Measurements from ENCODE around the gene LCK. TPM values are rescaled to one million over a fixed set of nuclear protein-coding genes. Genes with fewer than 3 reads are reported as not detected.

The LCK gene
- total and polyA plus RNA-seq, 9 of the 15 experiments (the other 6 are each of a cell fraction or from before 2014, with no cell fraction given): 0.04 to 0.47 (median 0.13) TPM; not detected in 6

GRCh38 chr1:32205401-32206370, 45.4 kb upstream of the LCK start, which contains the start of gene IQCC (continued):
- TF ChIP-seq HOMEZ (CRISPR knock-in tag; IDR thresholded peaks at IDR 0.05) (no peak), RBM34 (IDR thresholded peaks at IDR 0.05; ENCODE audit: borderline replicate concordance, insufficient read depth, low read length) (no peak), POLR2B (IDR thresholded peaks at IDR 0.05; ENCODE audit: low read depth, partially characterized antibody) (peak; percentile 92), HMBOX1 (IDR thresholded peaks at IDR 0.05) (no peak), NFIX (CRISPR knock-in tag; IDR thresholded peaks at IDR 0.05; ENCODE audit: low read depth) (no peak), CHCHD3 (CRISPR knock-in tag; IDR thresholded peaks at IDR 0.05) (0 out of 2 replicates have a peak, but pooled peaks have one; percentile 68), ZBTB26 (CRISPR knock-in tag; IDR thresholded peaks at IDR 0.05) (peak; percentile 3; the same call in 1 of the 2 replicates), TOE1 (IDR thresholded peaks at IDR 0.05; ENCODE audit: borderline replicate concordance) (peak; percentile 45; the same call in 1 of the 2 replicates), TOE1 (CRISPR knock-in tag; IDR thresholded peaks at IDR 0.05; ENCODE audit: borderline replicate concordance, low read depth) (no peak; the same call in 1 of the 2 replicates), MXD1 (CRISPR knock-in tag; IDR thresholded peaks at IDR 0.05; ENCODE audit: borderline replicate concordance, poor library complexity, severe bottlenecking) (peak; percentile 12), ATF2 (CRISPR knock-in tag; IDR thresholded peaks at IDR 0.05) (no peak), MTA3 (IDR thresholded peaks at IDR 0.05; ENCODE audit: borderline replicate concordance) (peak; percentile 73; the same call in 1 of the 2 replicates), HDAC3 (IDR thresholded peaks at IDR 0.05; ENCODE audit: borderline replicate concordance, partially characterized antibody) (no peak), SMARCB1 (IDR thresholded peaks at IDR 0.05; ENCODE audit: insufficient read length, low read depth) (peak; percentile 89), CCNT2 (IDR thresholded peaks at IDR 0.05; ENCODE audit: borderline replicate concordance, extremely low read depth, insufficient read length, low read depth, low read length) (peak; percentile 89), RFX5 (IDR thresholded peaks at IDR 0.05; ENCODE audit: low read depth, low read length) (no peak), HCFC1 (IDR thresholded peaks at IDR 0.05; ENCODE audit: low read depth, low read length) (peak; percentile 86), E2F3 (CRISPR knock-in tag; IDR thresholded peaks at IDR 0.05) (peak; percentile 94), C11orf30 (IDR thresholded peaks at IDR 0.05; ENCODE audit: low read depth) (peak; percentile 98), MAX (CRISPR knock-in tag; IDR thresholded peaks at IDR 0.05) (peak; percentile 73)

All from K562 (cell line).